M059J (cell line): Measurements from ENCODE around the gene DROSHA. TPM values are rescaled to one million over a fixed set of nuclear protein-coding genes. Genes with fewer than 3 reads are reported as not detected.

Experiments used
- DNase-seq: peaks from one replicate; pipeline ENCODE4 v3.0.0-alpha.2; 2012; ENCODE audit warnings: low read depth
- total RNA-seq: library from RNA; depleted of rRNA; stranded (reverse); fragments of >200 nt; shearing (Covaris generic); gene quantifications from 2 replicates; pipeline ENCODE4 v1.2.3, GENCODE V29; 2014

The DROSHA gene
- total RNA-seq, 1 experiment from 2014 or later = 54.2 TPM

DNA sequence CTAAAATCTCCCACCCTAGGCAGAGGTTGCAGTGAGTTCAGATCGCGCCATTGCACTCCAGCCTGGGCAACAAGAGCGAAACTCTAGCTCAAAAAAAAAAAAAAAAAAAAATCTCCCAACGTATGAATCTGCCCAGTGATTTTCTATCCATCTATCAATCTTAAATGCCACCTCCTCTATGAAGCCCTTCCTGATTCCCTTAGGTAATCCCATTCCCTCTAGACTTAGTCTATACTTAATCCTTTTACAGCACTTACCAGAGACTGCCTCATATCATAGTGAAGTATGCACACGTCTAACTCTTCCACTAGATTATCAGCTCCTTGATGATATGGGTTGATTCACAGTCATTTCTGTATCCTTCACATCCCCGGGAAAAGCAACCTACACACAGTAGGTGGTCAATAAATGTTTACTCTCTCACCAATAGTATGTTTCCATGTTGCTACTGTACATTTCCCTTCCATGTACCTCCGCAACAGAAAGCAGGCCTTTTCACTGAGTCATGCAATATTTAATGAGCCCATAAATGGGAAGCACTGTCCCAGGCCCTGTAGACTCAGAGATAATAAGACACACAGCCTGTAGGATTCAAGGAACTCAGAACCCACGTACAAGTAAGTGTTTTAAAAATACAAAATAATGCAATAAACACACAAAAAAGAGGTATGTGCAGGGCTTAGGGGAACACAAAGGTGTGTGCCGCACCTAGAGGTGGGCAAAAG lies 1.2 kb downstream of the DROSHA start:
- peak; percentile 34 for DNase-seq

DNA sequence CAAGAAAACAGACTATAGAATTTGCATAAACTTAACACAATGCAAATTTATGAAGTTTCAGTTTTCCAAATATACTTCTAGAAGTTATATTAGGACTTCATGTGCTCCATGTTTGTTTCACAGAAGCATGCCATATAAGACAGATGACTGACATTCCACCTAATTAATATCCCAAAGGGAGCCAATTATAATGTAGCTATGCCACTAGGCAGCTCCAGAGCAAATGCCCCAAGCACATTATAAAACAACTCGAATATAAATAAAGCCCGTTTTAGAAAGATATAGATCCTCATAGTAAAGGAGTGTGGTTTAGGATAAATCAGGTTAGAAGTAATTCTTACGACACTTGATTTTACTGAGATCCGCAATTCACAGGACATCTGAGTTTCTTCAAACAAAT lies 8.9 kb downstream of the DROSHA start:
- no peak for DNase-seq

DNA sequence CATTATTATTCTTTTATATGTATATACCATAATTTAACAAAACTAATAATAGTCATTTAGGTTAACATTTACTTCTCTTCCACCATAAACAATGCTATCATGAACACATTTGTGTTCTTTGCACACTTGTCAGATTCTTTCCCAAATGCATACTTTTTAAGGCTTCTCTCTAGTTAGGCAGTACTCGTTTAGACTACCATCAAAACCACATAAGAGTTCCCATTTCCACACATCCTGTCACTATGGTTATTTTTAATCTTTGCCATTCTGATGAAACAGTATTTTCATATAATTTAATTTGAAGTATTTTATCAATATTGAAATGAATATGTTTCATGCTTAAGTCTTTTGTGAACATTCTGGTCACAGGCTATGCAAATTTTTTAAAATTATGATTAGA lies 15.1 kb downstream of the DROSHA start:
- DNase-seq = no peak

DNA sequence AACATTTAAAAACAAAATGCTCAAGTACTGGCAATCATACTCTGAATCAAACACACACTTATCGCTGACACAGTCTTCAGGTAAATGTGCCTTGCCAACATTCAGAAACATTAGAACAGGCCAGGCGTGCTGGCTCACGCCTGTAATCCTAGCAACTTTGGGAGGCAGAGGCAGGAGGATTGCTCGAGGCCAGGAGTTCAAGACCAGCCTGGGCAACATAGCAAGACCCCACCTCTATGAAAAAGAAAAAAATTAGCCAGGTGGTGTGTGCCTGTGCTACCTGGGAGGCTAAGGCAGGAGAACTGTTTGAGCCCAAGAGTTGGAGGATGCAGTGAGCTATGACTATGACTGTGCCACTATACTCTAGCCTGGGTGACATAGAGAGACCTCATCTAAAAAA lies 20.6 kb downstream of the DROSHA start:
- no peak for DNase-seq

DNA sequence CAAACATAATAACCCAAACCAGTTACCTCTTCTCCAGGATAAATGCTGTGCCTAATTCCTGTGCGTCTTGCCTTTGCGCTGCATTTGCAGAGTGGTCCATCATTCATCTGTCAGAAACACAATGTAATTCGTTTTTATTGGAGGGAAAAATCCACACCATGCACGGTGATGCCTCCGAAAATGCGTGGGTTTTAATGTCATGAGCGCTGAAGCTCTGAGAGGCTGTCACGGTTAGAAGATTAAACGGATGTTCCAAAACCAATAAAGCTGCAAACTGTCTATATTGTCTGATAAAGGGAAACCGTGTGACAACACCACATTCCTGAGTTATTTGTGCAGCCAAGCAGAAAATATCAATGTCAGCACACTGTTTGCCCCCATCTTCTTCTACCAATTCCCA lies 27.4 kb downstream of the DROSHA start:
- no peak for DNase-seq

DNA sequence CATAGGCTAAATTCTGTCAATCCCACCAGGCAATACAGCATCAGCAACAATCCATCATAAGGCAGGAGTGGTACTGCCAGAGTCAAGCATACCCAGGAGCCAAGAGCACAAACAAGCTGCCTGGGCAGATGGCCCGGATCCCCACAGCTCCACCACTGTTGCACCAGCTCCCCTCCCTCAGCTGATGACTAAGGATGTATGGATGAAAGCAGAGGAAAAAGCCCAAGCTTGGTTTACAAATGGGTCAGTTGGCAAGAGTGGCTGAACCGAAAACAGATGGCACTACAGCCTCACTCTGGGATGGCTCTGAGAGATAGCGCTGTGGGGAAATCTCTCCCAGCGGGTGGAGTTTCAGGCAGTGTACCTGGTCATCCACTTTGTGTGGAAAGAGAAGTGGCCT lies 29.4 kb downstream of the DROSHA start:
- DNase-seq = no peak

DNA sequence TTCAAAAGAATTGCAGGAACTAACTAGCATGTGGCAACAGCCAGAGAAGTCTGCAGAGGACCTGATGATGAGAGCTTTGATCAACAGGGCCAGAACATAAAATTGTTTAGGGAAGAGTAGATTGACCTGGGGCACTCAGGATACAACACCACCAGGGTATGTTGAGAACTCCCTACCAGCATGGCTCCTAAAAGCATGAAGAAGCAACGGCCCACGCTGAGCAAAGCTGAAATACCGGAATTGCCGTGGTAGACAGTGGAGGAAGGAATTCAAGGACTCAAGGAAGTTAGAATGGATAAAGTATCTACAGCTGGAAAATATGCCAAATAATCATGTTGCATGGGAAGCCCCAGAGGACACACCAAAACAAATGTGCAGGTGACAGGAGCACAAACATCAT lies 31.6 kb downstream of the DROSHA start:
- no peak for DNase-seq

DNA sequence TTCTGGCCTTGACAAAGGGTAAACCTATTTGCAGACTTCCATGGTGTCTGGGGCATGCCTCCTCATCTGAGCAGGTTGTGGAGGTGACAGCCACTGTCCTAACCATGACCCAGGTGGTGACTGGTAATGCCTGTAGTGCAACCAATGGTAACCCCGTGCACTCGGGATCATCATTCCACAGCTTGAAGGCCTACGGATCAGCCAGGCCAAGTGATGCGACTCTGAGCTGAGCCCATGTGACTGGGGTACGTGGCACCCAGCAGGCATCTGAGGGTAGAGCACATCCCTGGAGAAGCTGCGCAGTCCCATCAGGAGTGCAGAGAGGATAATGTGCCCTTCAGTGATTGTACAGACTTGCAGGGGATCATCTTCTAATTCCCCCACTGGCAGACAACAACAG lies 35.0 kb downstream of the DROSHA start:
- no peak for DNase-seq

DNA sequence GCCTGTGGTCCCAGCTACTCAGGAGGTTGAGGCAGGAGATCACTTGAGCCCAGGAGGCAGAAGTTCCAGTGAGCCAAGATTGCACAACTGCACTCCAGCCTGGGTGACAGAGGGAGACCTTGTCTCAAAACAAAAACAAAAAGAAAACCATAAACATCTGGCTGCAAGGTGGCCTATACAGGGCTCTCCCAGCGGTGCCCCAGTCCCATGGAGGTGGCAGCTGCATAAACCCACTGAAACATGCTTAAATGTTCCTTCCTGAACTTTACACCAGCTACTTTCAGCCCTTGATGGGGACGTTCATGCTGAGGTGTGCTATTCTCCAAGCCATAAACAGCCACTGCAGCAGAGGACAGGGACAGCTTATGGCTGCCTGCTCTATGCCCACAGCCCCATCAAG lies 35.6 kb downstream of the DROSHA start:
- DNase-seq = no peak

DNA sequence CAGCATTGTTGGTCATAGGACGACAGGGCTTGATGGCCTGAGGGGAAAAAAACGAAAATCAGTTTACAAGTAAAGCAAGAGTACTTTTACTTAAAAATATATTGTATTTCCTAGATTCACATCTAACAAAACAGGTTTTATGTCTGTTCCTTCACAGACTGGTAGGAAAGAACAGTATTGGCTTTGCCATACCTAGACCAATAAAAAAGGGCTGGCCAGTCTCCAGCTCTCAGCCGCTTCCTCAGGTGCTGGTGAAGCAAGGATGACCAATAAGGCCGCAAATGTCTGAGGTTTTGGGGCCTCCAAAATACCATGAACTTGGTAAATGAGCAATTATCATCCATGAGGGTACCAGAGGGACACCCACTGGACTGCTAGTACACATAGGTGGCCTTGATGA lies 36.6 kb downstream of the DROSHA start:
- DNase-seq = no peak

DNA sequence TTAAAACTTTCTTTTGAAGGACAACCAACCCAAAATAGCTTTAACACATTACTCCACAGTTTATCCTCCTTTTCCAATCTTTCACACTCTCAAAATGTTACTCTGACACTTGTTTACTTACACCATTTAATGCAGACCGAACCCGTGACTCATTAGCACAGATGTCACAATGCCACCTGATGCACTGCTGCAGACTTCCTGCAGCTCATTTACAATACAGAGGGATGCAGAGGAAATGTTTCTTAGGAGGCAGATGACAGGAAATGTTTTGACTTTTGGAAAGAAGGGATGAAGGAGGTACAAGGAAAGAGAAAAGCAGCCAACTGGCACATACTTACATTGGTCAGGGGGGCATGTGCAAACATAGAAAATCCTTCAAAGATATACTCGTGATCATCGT lies 39.0 kb downstream of the DROSHA start:
- DNase-seq = no peak

DNA sequence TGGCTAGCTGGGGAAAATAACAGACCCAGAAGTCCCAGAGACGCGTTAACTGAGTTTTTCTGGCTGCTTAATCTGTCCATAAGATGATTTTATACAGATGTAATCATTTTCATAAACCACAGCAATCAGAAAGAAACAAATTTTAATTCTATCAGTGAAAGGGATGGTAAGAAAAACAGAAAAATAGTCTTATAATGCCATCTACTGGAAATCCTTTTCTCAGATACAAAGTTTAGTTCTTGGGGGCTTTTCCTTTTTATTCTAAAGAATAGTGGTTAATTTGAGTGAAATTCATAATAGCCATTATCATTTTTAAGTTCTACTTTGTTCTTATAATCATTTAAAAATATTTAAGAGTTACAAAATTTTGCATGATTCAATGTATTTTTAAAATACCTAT lies 44.4 kb downstream of the DROSHA start:
- no peak for DNase-seq

DNA sequence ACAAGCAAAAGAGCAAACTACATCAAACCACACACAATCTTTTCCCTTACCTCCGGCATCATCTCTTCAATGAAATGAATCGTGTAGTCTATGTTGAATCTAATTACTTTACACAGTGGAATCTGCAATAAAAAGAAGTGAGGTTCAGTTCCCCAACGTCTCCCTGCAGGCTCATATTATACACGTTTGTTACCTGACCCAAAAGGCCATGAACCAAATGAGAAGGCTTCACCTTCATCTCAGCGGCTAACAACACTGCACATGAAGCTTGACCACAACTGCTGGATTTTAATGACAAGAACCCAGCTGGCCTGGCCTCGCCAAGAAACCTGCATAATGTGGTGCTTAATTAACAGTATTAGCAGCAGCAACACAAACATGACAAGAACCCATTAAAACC lies 45.5 kb downstream of the DROSHA start:
- DNase-seq = no peak

DNA sequence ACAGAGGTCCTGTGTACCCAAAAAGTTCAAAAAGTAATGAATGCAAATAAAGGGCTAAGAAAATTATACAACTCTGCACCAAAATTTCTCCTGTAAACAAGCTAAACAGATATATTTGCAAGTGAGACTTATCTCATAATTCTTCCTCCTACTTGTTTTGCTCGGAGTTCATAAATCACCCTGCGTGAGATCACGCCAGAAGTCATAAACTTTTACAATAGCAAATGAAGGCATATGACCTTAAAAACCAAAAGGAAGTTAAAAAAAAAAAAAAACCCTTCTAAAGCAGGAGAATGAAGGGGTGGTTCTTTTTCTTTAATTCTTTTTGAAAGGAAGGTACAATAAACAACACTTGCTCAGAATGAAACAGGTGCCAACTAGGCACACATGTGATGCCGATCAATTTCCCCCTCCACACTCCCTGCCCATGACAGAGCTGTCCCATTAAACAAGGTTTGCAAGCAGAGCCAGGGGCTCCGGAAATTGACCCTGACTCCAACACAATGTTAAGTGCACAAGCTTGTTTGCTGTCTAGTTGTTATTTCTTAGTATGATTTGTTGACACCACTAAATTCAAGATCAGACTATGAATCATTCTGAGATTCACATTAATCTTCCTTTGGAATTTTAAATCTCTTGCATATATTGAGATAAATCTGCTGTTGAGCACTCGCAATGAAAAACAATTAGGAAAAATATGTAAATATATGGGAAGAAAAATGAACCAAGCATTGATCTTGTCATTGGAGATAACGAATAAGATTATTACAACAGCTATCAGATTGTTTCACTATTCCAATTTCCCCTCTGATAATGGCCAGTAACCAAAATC lies 46.3 kb downstream of the DROSHA start:
- DNase-seq = no peak

DNA sequence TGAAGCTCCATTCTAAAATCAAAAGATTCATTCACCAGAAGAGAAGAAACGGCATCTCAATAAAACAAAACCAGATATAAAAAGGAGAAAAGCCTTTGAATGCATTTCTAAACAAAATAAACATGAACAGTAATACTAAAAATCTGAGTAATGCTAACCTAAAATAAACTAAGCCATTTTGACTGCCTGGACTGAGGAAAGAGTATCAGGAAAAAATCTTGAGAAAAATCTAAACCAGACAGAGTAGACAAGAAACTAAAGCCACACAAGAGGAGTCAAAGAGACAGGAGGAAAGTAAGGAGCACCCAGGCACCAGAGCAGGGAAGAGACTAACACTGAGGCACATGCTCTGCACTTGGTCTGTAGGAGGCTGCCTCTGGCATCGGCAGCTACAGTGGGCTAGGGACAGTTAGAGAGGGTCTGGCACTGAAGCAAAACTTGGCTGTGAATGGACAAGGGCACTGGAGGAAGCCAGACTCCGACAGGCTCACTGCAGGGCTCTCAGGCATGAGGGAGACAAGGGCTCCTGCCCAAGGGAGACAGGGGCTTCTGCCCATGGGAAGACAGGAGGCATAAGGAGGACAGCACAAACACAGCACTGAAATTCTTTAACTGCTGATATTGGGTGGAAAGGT lies 50.2 kb downstream of the DROSHA start:
- no peak for DNase-seq

DNA sequence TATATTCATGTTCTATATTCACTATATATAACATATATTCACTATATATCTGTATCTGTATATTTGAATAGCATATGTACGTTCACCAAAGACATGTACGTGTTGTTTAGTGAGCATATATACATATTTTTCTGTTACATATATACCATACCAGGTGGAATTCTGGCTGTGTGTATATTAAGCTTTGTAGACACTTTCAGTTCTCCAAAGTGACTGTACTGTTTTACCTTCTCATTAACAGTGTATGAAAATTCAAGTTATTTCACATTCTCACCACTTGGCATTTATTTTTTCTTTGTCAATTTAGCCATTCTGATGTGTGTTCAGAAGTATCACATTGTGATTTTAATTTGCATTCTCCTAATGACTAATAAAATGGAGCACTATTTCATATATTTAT lies 52.2 kb downstream of the DROSHA start:
- DNase-seq = no peak

DNA sequence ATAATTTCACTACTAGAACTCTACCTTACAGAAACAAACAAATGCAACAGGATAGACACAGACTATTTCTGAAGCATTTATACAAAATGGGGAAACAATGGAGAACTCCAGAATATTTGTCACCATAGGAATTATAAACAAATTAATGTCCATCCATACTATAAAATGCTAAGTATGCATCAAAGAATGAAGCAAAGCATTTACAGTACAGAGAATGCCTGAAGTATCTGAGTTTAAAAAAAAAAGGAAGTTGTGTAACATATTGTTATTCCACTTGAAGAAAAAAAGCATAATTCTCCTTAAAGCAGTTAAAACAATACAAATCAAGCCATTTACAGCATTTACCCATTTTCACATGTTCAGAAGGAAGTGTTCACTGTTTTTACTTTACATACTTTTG lies 53.0 kb downstream of the DROSHA start:
- DNase-seq = no peak

DNA sequence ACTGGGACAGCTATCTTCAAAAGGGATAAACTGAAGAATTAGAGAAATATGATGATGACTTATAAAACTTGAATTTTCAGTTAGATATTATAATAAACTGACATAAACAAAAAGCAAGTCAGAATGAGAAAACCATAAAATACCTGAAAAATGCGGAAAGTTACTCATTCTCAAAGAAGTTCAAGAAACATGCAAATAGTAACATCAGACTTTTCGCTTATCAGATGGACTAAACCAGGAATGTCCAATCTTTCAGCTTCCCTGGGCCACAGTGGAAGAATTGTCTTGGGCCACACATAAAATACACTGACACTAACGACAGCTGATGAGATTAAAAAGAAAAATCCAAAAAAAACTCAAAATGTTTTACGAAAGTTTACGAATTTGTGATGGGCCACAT lies 53.9 kb downstream of the DROSHA start:
- no peak for DNase-seq

DNA sequence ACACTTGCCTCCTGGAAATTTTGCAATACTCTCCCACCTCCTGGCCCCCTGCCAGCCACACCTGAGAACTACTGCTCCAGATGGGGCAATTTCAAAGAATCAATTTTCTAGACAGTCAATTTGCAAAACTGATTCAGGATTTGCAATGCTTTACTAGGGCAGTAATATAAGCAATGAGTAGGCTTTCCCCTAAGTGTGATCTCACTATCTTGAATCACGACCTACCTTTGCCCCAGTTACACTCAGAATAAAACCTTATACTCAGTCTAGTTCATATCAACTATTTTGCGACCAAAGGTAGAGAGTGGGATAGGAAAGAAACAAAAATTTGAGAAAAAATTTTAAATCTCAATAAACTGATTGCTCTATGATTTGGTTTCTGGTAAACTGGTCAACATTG lies 54.4 kb downstream of the DROSHA start:
- DNase-seq = no peak

DNA sequence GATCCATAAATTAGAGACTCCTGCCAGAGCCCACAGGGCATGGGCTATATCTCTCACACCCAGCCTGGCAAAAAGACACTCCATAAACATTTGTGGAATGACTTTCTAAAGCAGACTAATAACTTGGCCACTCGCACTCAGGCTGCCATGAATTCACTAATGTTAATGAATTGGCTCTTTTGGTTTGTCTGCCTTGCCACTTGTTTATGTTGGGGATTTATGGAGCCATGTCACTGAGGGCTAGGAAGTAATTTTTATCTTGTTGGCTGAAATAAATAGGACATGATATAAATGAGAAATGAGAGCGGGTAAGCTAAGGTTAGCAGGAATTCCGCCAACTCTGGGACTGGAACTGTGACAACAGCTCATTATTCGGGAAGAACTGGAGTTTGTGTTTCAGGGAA lies 55.2 kb downstream of the DROSHA start:
- peak; percentile 22 for DNase-seq

DNA sequence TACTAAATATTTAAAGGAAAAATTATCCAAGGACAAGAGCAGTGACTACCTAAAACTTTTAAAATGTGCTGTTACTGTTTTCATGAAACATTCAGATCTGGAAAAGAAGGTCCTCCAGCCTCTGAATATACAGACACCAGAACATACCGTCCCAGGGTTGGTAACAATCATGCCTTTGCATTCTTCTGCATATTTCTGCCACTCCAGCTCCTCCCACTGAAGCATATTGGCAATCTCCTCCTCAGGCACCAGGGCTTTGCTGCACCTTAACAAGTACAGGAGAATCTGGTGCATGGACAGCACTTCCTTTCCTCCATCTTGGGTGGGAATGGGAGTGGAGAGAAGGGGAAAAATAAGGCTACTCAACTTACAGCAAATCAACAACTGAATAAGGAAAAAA lies 60.0 kb downstream of the DROSHA start:
- DNase-seq = no peak

DNA sequence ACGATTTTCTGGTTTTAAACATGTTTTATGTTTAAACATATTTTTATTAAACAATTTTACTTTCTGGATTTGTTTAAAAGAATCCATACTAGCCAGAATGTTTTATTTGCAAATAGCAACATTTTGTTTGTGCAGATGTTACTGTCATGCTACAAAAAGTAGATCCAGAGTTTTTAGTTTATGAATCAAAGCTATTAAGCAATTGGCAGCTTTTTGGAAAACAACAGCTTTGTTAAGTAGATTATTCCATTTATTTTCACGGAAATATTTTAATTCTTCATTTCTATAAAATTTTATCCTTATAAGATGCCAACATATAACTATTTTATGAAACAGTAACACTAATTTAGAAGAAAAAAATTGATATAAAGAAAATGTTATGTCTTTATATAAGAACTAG lies 60.9 kb downstream of the DROSHA start:
- DNase-seq = no peak

DNA sequence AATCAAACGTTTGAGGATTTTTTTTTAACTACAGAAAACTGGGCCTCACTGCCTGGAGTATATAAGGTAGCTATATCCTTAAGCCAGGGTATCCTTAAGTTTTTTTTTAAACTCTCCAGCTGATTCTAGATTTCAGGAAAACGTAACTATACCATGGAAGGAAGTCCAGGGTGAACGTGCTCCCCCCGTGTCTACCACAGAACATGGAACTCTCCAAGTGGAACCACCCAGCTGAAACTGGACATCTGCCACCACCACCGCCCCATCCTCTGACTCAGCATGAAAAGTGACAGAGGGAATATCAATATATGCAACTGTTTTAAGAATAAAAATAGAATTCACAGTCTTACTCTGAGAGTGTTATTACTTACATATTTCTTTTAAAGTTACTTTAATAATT lies 61.3 kb downstream of the DROSHA start:
- no peak for DNase-seq
